Lower leg skin (tissue), 3 donors: ENCODE results near the gene UGT2B7.
"Not testable (repeated sequence)": the region's sequence is repeated elsewhere in the genome, so short reads cannot be mapped to it uniquely, and the experiment has no call there.

Source experiments
- CTCF ChIP-seq, 3 donors: fragments of 450-650 bp; IDR thresholded peaks; one replicate each; pipeline ENCODE4 v1.5.1; 2016; ENCODE audit warnings: antibody characterized with exemption in 3 of 3, mild to moderate bottlenecking in 3 of 3, moderate library complexity in 2 of 3
- POLR2A ChIP-seq, 2 donors: fragments of 450-650 bp; IDR thresholded peaks; one replicate each; pipeline ENCODE4 v1.6.1; 2016 to 2017; ENCODE audit warnings: antibody characterized with exemption in 2 of 2, mild to moderate bottlenecking in 1 of 2, moderate library complexity in 1 of 2

GRCh38 chr4:69102668-69103067, 6.4 kb downstream of the UGT2B7 start:
- TF ChIP-seq CTCF, POLR2A (IDR thresholded peaks at IDR 0.05): not testable (repeated sequence)
